Dermis microvascular lymphatic vessel endothelial cell (primary cell): ENCODE results near the gene RCOR1. TPM values are rescaled to one million over a fixed set of nuclear protein-coding genes. Genes with fewer than 3 reads are reported as not detected.

Source experiments
- DNase-seq, 2 donors: peaks; one replicate each; pipeline versions ENCODE4 v3.0.0 to v3.0.0-alpha.2; 2010; ENCODE audit warnings: low read depth in 2 of 2
- total RNA-seq: library from RNA; depleted of rRNA; stranded (reverse); fragments of >200 nt; gene quantifications from 2 replicates; pipeline ENCODE4 v1.2.1, GENCODE V29; 2014

The RCOR1 gene
- total RNA-seq, 1 donor from 2014 or later, result 11.4 TPM

DNA sequence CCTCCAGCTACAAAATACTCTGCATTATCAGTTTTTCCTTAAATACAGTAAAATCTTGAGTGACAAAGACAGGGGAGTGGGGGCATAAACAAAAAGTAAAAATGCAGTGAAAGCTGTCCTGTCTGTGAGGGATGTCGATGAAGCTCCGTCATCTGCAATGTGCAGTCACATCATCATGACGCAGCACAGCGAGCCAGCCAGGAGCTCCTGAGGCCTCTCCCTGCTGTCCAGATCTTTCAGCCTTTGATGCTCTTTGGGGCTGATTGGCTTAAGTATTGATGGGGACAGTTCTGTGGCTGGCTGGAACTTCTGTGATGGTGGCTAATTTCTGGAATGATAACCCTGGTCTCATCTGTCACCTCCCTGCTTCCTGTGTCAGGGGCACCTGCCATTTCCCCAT lies 130.2 kb downstream of the RCOR1 start:
- DNase-seq, result no peak

DNA sequence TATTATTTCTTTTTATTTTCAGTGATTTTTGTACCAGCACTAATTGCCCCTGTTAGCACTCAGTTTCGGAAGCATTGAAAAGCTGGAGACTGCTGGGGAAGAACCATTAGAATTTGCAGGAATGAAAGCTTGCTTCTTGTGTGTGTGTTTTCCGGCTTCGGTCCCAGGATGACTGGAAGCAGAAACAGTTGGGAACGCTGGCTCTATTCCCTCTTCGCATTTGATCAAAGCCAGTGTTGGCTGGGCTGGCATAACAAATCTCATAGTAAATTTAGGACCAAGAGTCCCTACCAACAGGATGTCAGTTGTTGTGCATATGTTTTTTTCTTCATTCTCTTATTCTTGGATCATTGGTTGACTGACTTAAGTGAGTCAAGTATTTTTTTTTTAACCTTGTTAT lies 131.2 kb downstream of the RCOR1 start:
- DNase-seq, result no peak

DNA sequence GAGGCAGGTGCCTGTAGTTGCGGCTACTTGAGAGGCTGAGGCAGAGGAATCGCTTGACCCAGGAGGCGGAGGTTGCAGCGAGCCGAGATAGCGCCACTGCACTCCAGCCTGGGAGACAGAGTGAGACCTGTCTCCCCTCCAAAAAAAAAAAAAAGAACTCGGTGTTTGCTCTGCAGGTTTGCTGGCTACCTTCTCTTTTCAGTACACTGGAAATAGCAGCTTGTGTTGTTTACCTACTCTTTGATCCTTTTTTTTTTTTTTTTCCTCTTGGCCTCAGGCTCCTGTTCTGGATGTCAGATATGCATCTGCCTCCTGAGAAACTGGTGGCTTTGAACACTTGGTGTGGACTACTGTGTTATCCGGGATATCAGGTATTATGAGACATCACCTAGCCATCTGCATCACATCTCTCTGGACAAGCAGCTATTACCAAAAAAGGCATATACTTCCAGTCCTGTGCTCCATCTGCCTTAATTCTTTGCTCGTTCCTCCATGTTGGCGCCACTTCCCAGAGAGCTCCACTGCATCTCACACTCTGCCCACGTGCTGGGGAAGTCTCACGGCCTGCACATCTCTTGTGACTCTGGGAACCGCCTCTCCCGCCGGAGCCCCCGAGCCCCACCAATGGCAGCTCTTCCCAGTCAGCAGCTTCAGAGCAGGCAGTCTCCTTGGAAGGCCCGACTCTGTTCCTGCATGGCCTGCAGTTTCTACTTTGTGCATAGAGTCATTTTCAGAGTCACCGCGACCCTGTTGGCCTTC lies 133.9 kb downstream of the RCOR1 start:
- no peak for DNase-seq

DNA sequence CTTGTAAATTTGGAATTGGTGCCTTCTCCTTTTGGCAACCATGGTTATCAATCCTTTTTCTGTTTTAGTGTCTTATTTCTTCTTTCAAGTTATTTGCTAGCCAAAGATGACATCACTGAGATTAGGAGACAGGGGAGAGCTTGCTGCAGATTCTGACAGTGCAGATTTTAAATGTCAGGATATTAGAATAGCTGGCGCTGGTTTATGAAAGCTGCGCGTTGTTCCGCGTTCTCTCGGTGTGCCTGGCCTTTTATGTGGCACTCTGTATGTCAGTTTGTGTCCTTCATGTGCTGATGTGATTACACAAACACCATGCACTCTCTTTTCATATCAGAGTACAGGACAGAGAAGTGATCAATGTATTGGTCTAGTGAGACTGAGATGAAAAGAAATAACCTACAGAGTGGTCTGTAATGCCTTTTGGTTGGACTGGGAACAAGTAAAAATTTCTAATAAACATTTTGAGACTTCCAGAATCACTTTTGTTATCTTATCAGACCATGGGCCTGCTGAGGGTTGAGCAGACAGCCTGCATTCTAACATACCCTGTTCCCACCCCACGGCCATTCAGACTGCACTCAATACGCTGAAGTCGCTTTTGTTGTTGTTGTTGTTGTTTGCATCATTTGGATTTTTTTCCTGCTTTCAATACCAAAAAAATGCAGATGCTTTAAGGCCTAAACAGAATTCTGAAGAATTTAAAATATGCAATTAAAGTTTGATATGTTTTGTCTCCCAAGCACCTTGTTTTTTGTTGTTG lies 135.1 kb downstream of the RCOR1 start:
- DNase-seq, result no peak

DNA sequence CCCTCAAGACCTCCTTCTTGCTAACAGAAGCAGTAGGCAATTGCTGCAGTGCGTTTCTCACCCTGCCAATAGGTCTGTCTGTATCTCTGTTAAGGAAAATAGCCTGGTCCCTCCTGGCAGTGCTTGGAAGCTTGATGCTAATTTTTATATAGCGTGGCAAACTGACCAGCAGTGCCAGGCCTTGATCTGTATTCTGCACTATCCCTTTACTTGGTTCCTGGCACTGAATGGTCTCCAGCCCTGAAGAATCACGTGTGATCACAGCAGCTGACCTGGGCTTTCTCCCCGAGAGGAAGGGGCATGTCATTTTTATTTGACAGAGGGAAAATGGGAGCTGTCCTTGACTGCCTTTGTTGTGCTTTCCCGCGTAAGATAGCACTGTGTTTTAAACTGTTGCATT lies 136.1 kb downstream of the RCOR1 start:
- DNase-seq, result no peak

DNA sequence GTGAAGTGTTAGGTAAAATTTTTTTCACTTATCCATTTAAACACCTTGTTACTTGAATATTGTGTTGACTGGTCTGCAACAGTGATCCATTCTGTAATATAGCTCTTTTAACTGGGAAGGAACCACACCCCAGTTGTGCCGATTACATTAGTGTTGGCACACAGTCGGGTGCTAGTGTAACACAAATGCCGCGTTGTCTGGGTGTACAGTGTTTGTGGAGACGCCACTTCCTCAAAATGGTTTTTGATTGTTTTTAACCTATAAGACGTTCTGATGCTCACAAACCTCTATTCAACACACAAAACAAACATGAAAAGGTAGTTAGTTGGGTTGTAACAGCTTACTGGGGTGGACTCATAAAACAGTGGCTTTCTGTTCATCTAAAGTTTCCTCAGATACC lies 136.8 kb downstream of the RCOR1 start:
- no peak for DNase-seq

DNA sequence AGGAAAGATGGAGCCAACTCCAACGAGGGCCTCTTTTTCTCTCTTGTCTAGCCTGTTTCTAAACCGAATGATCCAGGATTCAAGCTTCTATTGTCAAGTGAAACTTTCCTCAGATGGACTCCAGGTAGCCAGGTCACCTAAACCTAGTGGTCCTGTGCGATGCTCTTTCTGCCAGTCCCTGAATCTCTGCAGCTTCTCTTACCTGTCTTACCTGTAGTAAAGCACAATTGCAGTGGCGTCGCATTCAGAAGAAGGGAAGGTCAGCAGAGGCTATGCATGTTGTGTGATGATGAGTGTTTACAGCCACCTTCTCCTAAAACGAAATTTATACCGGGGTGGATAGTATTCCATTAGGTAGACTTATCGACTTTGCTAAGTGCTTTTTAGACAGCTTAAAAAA lies 137.4 kb downstream of the RCOR1 start:
- DNase-seq, result no peak

DNA sequence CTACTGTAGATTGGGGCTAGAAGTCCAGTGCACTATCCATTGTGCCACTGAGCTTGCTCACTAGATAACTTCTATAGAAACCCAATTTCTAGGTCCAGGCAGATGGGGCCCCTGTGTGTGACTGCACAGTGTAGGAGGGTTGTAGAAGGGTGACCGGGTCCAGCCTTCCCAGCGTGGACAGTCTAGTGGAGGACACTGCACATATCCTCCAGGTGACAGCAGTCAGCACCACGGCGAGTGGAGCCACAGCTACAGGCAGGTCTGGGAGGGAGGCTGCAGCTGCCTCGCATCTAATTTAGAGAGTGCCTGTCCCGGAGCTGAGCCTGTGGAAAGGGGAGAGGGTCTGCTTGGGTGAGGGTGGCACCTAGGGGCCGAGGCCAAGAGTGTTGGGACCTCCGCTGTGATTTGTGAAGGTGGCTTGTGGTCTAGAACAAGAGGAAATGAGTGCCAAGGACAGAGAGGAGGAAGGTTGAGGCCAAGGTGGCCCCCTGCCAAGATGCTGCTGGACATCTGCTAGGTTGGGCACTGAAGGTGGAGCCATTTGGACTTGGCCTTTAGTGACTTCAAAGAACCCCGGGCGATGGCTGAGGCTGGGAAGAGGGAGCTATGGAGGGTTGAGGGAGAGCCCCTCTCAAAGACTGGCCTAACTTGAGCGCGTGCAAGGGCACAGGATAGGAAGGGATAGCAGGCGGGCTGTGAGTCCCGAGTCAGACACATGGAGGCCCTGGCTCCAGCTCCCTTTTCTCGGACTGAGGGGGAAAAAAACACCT lies 138.8 kb downstream of the RCOR1 start:
- no peak for DNase-seq

DNA sequence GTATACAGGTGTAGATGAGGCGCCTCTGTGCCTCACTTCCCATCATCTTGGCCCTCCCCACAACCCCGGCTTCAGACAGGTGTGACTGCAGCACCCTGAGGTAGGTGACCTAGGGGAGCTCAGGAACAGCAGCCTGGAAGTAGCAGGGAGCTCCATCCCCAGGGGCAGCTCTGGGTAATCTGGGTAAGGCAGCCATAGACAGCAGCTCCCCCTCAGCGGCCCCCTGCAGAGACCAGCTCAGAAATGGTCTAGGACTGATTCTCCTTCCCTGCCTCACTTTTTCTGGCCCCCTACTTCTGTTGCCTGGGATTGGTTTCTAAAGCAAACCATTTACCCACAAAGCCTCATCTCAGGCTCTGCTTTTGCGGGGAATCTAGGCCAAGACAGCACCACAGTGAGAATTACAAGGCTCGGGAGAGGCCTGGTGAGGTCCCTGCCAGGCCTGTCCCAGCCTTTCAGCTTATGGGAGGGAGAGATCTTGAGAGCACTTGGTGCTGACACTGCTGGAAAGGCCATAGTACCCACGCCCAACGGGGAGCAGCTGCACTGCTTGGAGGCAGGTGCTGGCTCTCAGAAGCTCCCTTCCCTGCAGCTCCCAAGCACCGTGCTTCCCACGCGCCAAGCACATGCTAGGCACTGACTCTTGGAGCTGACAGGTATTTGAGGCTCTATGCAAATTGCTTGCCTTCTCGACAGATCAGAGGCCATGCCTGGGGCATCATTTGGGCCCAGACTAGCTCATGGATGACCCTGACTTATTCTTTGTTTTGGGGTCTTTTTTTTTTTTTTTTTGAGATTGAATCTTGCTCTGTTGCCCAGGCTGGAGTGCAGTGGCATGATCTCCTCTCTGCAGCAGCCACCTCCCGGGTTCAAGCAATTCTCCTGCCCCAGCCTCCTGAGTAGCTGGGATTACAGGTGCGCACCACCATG lies 139.7 kb downstream of the RCOR1 start:
- DNase-seq, result no peak

DNA sequence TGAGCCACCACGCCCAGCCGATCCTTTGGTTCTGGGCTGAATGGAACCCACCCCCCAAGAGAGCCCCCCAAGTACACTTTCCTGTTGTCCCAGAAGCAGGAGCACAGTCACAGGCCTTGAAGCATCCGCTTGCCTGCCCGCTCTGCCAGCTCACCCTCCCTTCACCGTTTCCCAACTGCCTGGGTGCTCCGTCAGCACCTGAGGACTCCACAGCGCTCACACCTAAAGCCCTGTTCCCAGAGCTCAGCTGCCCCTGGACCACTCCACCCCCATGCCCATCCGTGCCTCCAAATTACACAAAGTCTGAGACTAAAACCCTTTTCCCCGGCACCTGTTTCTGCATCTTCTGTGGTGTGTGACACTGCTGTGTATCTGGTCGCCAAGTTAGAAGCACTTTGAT lies 140.5 kb downstream of the RCOR1 start:
- DNase-seq, result no peak

DNA sequence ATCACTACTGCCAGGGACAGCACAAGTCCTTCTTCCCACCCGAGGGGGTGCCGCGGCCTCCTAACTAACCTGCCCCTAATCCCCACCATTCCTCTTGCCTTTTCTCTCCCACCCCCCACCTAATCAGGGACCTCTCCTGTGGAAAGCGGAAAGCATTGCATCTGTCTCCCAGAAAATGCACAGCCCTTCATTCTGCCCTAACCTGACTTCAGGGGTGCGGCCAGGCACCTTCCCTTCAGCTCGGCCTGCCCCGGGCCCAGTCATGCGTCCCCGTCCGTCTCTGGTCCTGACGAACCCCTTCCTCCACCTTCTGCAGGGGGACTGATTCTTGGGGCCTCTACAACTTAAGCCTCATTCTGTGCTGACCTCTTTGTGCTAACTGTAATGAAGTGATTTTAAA lies 140.9 kb downstream of the RCOR1 start:
- no peak for DNase-seq

DNA sequence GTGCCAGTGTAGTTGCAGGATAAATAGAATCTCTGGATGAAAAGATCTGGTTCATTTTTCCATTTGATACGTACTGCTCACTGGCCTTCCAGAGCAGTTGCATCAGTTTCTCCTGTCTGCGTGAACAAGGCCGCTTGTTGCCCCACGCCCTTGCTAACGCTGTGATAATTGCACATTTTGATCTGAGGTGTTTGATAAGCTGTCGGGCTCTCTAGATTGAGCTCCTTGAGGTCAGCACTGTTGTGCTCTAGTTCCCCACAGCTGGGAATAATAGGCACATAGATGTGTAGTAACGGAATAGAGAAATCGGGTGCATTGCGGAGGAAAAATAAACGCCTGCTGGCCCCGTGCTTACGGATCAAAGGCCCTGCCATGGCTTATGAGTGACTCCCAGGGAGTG lies 142.0 kb downstream of the RCOR1 start:
- DNase-seq, result no peak

DNA sequence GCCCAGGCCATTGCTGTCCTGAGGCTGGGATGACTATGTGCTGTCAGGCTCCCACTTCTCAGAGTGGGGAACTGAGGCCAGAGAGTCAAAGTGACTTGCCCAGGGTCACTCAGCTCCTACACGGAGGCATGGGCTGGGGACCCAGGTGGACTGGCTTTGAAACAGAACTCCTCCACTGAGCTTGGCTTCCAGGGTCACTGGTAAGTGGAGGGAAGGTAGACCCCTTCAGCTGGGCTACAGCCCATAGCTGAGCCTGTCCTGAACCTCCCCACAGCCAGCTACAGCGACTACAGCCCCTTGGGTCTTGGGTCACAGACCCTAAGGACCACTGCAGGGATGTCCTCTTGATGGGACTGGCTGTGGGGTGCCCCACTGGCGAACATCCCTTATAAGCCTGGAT lies 144.5 kb downstream of the RCOR1 start:
- no peak for DNase-seq

DNA sequence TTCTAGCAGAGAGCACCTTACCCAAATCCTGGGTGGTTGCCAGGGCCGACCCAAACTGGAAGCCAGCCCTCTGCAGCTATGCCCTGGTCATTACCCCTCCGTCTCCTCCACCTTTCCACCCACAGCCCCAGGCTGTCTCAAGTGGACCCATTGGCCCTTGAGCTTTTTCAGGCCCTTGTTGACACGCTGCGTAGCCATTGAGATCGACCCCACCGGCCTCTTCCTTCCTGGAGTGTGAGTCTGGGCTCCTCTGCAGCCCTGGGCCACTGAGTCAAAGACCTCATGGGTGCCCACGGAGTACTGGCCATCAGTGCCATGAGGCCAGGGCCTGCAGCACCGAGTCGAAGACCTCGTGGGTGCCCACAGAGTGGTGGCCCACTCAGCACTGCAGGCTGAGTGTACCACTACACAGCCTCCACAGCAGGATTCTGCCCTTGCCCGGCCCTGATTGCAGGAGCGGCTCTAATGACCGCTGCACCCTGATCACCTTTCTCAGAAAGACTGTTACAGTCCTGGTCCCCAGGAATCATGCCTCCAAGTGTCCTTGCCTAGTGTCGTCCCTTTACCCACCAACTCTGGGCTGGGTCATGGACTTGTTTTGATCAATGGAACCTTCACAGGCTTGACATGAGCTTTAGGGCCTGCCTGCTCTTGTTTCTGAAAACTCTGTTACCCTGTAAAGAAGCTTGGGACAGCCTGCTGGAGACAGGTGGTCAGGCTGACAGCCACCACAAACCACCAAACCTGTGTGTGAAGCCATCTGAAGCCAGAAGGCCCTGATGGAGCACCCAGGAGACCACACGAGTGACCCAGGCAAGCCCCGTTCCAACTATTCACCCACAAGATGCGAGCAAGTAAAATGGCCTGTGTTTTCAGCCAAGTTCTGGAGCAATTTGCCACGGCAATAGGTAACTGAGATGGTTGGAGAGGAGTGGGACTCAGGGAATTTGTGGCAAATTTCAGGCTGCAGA lies 145.2 kb downstream of the RCOR1 start:
- no peak for DNase-seq

DNA sequence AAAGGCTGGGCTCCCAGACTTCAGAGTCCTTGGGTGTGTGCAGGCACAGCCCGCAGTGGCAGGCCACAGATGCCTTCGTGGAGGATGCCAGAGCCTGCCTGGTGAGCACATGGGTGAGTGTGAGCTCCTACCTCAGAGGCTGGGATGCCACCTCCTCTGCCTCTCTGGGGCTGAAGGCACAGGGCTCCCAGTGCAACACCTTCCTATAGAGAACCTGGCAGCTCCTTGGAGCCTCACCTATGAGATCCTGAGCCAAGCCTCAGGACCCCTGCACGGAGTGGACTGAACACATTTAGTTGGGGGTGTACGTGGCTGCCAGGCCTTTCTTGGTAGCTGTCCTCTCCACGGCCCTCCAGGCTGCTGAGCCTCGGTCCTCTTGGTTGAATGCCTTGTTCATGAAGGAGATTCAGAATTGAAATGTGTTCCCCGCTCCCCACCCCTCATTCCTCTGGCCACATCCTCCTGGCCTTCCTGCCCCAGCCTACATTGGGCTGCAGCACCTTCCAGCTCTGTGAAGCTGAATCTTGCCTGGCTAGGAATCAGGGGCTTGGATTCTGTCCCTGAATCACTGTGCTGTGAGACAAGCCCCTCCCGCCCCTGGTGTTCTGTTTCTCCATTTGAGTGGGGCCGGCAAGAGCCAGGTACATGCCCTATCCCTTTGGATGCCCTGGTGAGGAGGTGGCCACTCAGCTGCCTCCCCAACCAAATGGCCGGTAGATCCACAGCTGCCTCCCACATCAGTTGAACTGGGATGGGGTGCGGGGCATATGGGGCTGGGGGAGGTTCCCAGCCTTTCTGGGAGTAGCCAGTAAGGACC lies 146.1 kb downstream of the RCOR1 start:
- no peak for DNase-seq

DNA sequence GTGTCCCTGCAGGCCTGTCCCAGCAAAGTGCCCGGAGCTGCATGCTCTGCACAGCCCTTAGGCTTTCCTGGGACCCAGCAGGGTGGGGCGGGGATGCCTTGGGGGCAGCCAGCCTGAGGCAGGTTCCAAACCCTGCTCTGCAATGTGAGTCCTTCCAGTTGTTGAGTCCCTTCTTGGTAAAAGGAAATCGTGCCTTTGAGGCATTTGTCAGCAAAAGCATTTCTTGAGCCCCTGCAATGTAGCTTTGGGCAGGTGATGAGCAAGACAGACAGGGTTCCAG lies 146.7 kb downstream of the RCOR1 start:
- no peak for DNase-seq

DNA sequence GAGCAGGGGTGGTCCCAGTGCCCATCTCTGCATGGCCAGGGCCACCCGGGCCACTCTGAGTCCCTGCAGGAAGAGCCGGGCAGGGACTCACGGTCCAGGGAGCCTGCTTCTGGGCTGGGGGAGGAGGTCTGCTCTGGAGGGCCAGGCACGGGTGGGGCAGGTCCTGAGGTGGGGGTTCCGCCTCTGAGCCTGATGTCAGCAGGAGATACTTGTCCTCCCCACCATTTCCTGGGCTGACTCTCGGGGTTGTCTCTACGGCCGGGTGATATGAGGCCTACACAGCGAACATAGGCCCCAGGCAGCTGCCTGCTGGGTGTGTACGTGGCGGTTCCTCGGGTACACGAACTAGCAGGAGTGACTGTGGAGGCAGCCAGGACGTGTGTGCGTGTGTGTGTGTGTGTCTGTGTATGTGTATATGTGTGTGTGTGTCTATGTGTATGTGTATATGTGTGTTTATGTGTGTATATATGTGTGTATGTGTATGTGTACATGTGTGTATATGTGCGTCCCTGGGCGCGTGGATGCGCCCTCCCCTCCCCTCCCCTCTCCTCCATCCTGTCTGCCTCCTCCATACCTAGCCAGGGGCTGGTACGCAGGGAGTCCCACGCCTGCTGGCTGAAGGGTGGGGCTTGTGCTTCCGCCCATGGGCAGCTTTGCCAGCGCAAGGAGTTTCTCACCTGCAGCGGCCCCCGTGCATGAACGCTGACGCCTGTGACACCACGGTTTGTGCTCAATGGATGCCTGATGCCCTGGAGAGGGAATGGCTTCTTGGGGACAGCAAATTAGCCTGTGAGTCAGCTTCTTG lies 154.4 kb downstream of the RCOR1 start:
- DNase-seq, result no peak

DNA sequence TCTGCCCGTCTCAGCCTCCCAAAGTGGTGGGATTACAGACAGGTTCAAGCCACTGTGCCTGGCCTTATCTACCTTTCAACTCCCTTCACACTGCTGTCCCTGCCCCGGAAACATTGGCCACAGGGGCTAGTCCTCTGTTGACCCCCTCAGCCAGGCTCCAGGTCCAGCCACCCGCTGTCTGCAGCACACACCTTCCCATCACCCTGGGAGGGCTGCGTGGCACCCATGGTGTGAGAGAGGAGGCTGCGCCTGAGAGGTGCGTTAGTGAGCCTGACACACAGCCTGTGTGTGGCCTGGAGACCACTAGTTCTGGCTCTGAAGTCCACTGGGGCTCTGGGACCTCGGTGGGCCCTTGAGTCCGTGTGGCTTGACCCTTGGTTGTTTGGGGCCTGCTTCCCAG lies 156.4 kb downstream of the RCOR1 start:
- no peak for DNase-seq
